K562 (cell line): Measurements from ENCODE around the gene BLOC1S4. TPM values are rescaled to one million over a fixed set of nuclear protein-coding genes. Genes with fewer than 3 reads are reported as not detected.

Experiments
- CREM ChIP-seq: IDR thresholded peaks from 2 replicates; pipeline ENCODE4 v1.6.1; 2014; ENCODE audit warnings: antibody characterized with exemption, low read depth
- DPF2 ChIP-seq: fragments of 450-650 bp; IDR thresholded peaks from 2 replicates; pipeline ENCODE4 v1.6.1; 2016
- EHMT2 ChIP-seq: fragments of 450-650 bp; IDR thresholded peaks from 2 replicates; pipeline ENCODE4 v1.6.1; 2018; ENCODE audit warnings: antibody characterized with exemption
- ETV1 ChIP-seq: fragments of 450-650 bp; conservative IDR thresholded peaks from 2 replicates; pipeline ENCODE4 v1.6.1; 2016; ENCODE audit warnings: missing genetic modification characterization, control low read depth, low read depth, missing compliant biosample characterization
- FIP1L1 ChIP-seq: fragments of 200-400 bp; formaldehyde crosslinking; IDR thresholded peaks from 2 replicates; pipeline ENCODE4 v1.6.1; 2018; ENCODE audit warnings: mild to moderate bottlenecking, low read depth, low read length; ENCODE audit not compliant: poor library complexity, severe bottlenecking
- FOXA3 ChIP-seq, 2 experiments: fragments of 450-650 bp in 1 of 2; sonication (generic) in 1 of 2; formaldehyde crosslinking; IDR thresholded peaks in 1 of 2; conservative IDR thresholded peaks in 1 of 2; 2 replicates each; pipeline versions ENCODE4 v1.4.0 to v1.8.0; 2020 to 2022; ENCODE audit warnings: mild to moderate bottlenecking in 2 of 2, missing genetic modification reagents in 1 of 2
- PTBP1 ChIP-seq: fragments of 200-400 bp; formaldehyde crosslinking; IDR thresholded peaks from 2 replicates; pipeline ENCODE4 v1.6.1; 2017; ENCODE audit warnings: low read depth, low read length
- RAD21 ChIP-seq, 2 experiments: fragments of 250-450 bp in 1 of 2; fragments of 450-650 bp in 1 of 2; sonication (Bioruptor Pico) in 1 of 2; formaldehyde crosslinking in 1 of 2; IDR thresholded peaks in 1 of 2; conservative IDR thresholded peaks in 1 of 2; 2 replicates each; pipeline versions ENCODE4 v1.4.0 to v1.8.0; 2020 to 2022; ENCODE audit warnings: mild to moderate bottlenecking in 2 of 2, moderate library complexity in 1 of 2
- RUNX1 ChIP-seq: sonication (generic); IDR thresholded peaks from 2 replicates; pipeline ENCODE4 v1.6.1; 2016; ENCODE audit warnings: antibody characterized with exemption, low read depth
- TEAD1 ChIP-seq, 2 experiments: fragments of 450-650 bp in 1 of 2; sonication (generic) in 1 of 2; formaldehyde crosslinking; IDR thresholded peaks; 2 replicates each; pipeline versions ENCODE4 v1.4.0 to v1.8.0; 2020 to 2022; ENCODE audit warnings: mild to moderate bottlenecking in 2 of 2, missing genetic modification reagents in 1 of 2
- TRIM24 ChIP-seq, 2 experiments: fragments of 450-650 bp; IDR thresholded peaks; 2 replicates each; pipeline ENCODE4 v1.6.1; 2016
- ZNF146 ChIP-seq: IDR thresholded peaks from one replicate; pipeline ENCODE4 v1.6.1; 2018; ENCODE audit warnings: missing compliant biosample characterization; ENCODE audit not compliant: unreplicated experiment
- ZNF436 ChIP-seq: fragments of 250-450, 450-650 bp; sonication (Bioruptor Pico); formaldehyde crosslinking; IDR thresholded peaks from 2 replicates; pipeline ENCODE4 v1.7.0; 2020; ENCODE audit warnings: mild to moderate bottlenecking
- ZNF668 ChIP-seq: fragments of 250-450 bp; sonication (Bioruptor Pico); IDR thresholded peaks from 2 replicates; pipeline ENCODE4 v1.8.0; 2022; ENCODE audit warnings: mild to moderate bottlenecking, inconsistent platforms
- polyA plus RNA-seq, 8 experiments: library from polyadenylated mRNA; depleted of rRNA in 4 of 8; stranded (reverse) in 5 of 8; unstranded in 3 of 8; fragments of >200 nt; fragmentation: Nextera tagmentation in 2 of 8; fragmentation: Illumina TruSeq in 1 of 8; extraction: Ambion mirVana in 2 of 8; extraction: Trizol in 1 of 8; gene quantifications; 2 replicates each; pipeline versions ENCODE4 v1.2.1 to v1.2.3, GENCODE V29; 2011 to 2014; ENCODE audit warnings: inconsistent platforms in 1 of 8, missing spikeins in 1 of 8
- total RNA-seq, 7 experiments: library from RNA; depleted of rRNA in 6 of 7; stranded (reverse); fragments of >200 nt in 6 of 7; fragmentation: Illumina TruSeq in 2 of 7; extraction: Trizol in 2 of 7; gene quantifications; 2 replicates each; pipeline versions ENCODE4 v1.2.1 to v1.2.3, GENCODE V29; 2011 to 2021; ENCODE audit warnings: low replicate concordance in 1 of 7
- TF ChIP-seq, protein P1 (sequence below): fragments of 450-650 bp; IDR thresholded peaks from 2 replicates; pipeline ENCODE4 v1.6.1; 2016; ENCODE audit warnings: low read depth
- TF ChIP-seq, protein P2 (sequence below), 2 experiments: IDR thresholded peaks in 1 of 2; conservative IDR thresholded peaks in 1 of 2; 2 replicates each; pipeline ENCODE4 v1.6.1; 2016; ENCODE audit warnings: low read depth in 2 of 2, mild to moderate bottlenecking in 1 of 2, missing compliant biosample characterization in 1 of 2, missing genetic modification characterization in 1 of 2, moderate library complexity in 1 of 2
- TF ChIP-seq, protein P3 (sequence below), 2 experiments: fragments of 250-450 bp in 1 of 2; fragments of 450-650 bp in 1 of 2; sonication (Bioruptor Pico) in 1 of 2; IDR thresholded peaks; 2 replicates each; pipeline versions ENCODE4 v1.6.1 to v1.8.0; 2016 to 2021; ENCODE audit warnings: mild to moderate bottlenecking in 2 of 2, moderate library complexity in 2 of 2, missing compliant biosample characterization in 1 of 2, missing genetic modification characterization in 1 of 2

Gene BLOC1S4
- total and polyA plus RNA-seq, 9 of the 15 experiments (the other 6 are each of a cell fraction or from before 2014, with no cell fraction given), result 3.1 to 31.6 (median 11.2) TPM

DNA sequence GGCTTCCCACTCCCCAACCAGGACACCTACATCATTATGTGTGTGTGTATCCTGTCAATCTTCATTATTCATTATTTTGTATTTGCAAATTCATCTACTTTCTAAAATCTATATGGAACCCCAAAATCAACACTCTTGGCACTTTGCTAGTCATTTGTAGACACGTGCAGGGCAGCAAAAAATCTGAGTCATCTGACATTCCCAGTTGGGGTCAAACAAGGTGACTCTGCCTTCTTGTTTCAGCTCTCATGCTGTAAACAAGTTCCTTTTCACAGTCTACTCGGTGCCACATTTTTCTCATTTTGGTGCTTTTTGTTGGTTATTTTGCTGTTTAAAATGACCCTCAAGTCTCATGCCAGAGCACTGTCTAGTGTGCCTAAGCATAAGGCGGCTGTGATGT is 12.2 kb upstream of the BLOC1S4 start (continued):
- TF ChIP-seq, protein P1, sequence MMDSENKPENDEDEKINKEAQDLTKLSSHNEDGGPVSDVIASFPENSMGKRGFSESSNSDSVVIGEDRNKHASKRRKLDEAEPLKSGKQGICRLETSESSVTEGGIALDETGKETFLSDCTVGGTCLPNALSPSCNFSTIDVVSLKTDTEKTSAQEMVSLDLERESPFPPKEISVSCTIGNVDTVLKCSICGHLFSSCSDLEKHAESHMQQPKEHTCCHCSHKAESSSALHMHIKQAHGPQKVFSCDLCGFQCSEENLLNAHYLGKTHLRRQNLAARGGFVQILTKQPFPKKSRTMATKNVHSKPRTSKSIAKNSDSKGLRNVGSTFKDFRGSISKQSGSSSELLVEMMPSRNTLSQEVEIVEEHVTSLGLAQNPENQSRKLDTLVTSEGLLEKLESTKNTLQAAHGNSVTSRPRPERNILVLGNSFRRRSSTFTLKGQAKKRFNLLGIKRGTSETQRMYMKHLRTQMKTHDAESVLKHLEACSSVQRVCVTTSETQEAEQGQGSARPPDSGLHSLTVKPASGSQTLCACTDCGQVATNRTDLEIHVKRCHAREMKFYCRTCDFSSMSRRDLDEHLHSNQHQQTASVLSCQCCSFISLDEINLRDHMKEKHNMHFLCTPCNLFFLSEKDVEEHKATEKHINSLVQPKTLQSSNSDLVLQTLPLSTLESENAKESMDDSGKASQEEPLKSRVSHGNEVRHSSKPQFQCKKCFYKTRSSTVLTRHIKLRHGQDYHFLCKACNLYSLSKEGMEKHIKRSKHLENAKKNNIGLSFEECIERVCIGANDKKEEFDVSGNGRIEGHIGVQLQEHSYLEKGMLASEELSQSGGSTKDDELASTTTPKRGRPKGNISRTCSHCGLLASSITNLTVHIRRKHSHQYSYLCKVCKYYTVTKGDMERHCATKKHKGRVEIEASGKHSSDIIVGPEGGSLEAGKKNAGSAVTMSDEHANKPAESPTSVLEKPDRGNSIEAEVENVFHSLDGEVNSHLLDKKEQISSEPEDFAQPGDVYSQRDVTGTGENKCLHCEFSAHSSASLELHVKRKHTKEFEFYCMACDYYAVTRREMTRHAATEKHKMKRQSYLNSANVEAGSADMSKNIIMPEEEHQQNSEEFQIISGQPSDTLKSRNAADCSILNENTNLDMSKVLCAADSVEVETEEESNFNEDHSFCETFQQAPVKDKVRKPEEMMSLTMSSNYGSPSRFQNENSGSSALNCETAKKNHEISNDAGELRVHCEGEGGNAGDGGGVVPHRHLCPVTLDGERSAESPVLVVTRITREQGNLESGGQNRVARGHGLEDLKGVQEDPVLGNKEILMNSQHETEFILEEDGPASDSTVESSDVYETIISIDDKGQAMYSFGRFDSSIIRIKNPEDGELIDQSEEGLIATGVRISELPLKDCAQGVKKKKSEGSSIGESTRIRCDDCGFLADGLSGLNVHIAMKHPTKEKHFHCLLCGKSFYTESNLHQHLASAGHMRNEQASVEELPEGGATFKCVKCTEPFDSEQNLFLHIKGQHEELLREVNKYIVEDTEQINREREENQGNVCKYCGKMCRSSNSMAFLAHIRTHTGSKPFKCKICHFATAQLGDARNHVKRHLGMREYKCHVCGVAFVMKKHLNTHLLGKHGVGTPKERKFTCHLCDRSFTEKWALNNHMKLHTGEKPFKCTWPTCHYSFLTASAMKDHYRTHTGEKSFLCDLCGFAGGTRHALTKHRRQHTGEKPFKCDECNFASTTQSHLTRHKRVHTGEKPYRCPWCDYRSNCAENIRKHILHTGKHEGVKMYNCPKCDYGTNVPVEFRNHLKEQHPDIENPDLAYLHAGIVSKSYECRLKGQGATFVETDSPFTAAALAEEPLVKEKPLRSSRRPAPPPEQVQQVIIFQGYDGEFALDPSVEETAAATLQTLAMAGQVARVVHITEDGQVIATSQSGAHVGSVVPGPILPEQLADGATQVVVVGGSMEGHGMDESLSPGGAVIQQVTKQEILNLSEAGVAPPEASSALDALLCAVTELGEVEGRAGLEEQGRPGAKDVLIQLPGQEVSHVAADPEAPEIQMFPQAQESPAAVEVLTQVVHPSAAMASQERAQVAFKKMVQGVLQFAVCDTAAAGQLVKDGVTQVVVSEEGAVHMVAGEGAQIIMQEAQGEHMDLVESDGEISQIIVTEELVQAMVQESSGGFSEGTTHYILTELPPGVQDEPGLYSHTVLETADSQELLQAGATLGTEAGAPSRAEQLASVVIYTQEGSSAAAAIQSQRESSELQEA, result no peak
- TF ChIP-seq FOXA3 (CRISPR knock-in tag; conservative IDR thresholded peaks at IDR 0.05 in 1 of 2, IDR thresholded peaks at IDR 0.05 in 1 of 2), result no peak
- TF ChIP-seq TRIM24 (IDR thresholded peaks at IDR 0.05), result peak in 1 of 2 experiments; percentile 18; a peak in 1 of 4 replicates
- no peak for TF ChIP-seq EHMT2
- TF ChIP-seq DPF2, result peak; percentile 44; the same call in 1 of the 2 replicates
- TF ChIP-seq FIP1L1, result no peak
- no peak for TF ChIP-seq ZNF668 (CRISPR knock-in tag)
- TF ChIP-seq RAD21 (CRISPR knock-in tag; conservative IDR thresholded peaks at IDR 0.05 in 1 of 2, IDR thresholded peaks at IDR 0.05 in 1 of 2), result no peak
- no peak for TF ChIP-seq TEAD1 (CRISPR knock-in tag; IDR thresholded peaks at IDR 0.05)
- TF ChIP-seq PTBP1, result no peak
- TF ChIP-seq ETV1, result no peak
- no peak for TF ChIP-seq ZNF436
- TF ChIP-seq, protein P2, sequence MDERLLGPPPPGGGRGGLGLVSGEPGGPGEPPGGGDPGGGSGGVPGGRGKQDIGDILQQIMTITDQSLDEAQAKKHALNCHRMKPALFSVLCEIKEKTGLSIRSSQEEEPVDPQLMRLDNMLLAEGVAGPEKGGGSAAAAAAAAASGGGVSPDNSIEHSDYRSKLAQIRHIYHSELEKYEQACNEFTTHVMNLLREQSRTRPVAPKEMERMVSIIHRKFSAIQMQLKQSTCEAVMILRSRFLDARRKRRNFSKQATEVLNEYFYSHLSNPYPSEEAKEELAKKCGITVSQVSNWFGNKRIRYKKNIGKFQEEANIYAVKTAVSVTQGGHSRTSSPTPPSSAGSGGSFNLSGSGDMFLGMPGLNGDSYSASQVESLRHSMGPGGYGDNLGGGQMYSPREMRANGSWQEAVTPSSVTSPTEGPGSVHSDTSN (CRISPR knock-in tag; IDR thresholded peaks at IDR 0.05; ENCODE audit: low read depth), result no peak
- TF ChIP-seq, protein P2 (tag; conservative IDR thresholded peaks at IDR 0.05; ENCODE audit: low read depth), result no peak
- no peak for TF ChIP-seq ZNF146 (CRISPR knock-in tag)
- TF ChIP-seq CREM, result no peak
- no peak for TF ChIP-seq RUNX1
- TF ChIP-seq, protein P3, sequence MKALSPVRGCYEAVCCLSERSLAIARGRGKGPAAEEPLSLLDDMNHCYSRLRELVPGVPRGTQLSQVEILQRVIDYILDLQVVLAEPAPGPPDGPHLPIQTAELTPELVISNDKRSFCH (CRISPR knock-in tag; IDR thresholded peaks at IDR 0.05), result no peak
- TF ChIP-seq, protein P3 (tag; IDR thresholded peaks at IDR 0.05), result no peak
